Body of pancreas (tissue), 4 donors: Measurements from ENCODE around the gene ACOD1.
"Not testable (repeated sequence)": the region's sequence is repeated elsewhere in the genome, so short reads cannot be mapped to it uniquely, and the experiment has no call there.

Experiments used
- CTCF ChIP-seq, 7 experiments: fragments of 450-650 bp in 4 of 7; fragments of 200-600 bp in 3 of 7; sonication (generic) in 3 of 7; IDR thresholded peaks; one replicate each; pipeline ENCODE4 v1.5.1; 2016 to 2019; ENCODE audit warnings: antibody characterized with exemption in 7 of 7
- POLR2A ChIP-seq, 3 donors: fragments of 450-650 bp; IDR thresholded peaks; one replicate each; pipeline ENCODE4 v1.6.1; 2016; ENCODE audit warnings: antibody characterized with exemption in 3 of 3, mild to moderate bottlenecking in 2 of 3

DNA sequence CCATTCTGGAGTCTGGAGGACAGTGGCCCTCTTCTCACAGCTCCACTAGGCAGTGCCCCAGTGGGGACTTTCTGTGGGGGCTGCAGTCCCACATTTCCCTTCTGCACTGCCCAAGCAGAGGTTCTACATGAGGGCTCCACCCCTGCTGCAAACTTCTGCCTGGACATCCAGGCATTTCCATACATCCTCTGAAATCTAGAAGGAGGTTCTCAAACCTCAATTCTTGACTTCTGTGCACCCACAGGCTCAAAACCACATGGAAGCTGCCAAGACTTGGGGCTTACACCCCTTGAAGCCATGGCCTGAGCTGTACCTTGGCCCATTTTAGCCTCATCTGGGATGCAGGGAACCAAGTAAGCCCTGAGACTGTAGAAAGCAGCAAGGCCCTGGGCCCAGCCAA lies 11.4 kb downstream of the ACOD1 start:
- TF ChIP-seq POLR2A, CTCF (IDR thresholded peaks at IDR 0.05): not testable (repeated sequence)
